ENCODE results near the gene NAXD.

DNA sequence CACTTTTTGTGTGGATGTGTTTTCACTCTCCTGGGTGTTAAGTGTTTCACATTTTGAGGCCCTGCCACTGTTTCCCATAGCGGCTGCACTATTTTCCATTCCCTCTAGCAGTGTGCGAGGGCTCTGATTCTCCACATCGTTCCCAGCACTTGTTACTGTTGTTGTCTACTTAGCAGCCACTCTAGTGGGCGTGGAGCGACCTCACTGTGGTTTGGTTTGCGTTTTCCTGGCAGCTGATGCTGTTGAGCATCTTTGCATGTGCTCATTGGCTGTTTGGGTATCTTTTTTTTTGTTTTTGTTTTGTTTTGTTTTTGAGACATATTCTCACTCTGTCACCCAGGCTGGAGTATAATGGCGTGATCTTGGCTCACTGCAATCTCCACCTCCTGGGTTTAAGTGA is 14.4 kb downstream of the NAXD start:
- TF ChIP-seq, protein P1, sequence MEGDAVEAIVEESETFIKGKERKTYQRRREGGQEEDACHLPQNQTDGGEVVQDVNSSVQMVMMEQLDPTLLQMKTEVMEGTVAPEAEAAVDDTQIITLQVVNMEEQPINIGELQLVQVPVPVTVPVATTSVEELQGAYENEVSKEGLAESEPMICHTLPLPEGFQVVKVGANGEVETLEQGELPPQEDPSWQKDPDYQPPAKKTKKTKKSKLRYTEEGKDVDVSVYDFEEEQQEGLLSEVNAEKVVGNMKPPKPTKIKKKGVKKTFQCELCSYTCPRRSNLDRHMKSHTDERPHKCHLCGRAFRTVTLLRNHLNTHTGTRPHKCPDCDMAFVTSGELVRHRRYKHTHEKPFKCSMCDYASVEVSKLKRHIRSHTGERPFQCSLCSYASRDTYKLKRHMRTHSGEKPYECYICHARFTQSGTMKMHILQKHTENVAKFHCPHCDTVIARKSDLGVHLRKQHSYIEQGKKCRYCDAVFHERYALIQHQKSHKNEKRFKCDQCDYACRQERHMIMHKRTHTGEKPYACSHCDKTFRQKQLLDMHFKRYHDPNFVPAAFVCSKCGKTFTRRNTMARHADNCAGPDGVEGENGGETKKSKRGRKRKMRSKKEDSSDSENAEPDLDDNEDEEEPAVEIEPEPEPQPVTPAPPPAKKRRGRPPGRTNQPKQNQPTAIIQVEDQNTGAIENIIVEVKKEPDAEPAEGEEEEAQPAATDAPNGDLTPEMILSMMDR (IDR thresholded peaks at IDR 0.05) = no peak
- TF ChIP-seq POLR2A (IDR thresholded peaks at IDR 0.05) (no peak), POLR2AphosphoS5 (IDR thresholded peaks at IDR 0.05) (no peak)
